SW 1271 (cell line): ENCODE results near the gene RPUSD1.

Experiments
- DNase-seq, 2 experiments: peaks; one replicate each; lab custom pipeline; 2025; lab: John Stamatoyannopoulos, UW

RPUSD1 gene

DNA sequence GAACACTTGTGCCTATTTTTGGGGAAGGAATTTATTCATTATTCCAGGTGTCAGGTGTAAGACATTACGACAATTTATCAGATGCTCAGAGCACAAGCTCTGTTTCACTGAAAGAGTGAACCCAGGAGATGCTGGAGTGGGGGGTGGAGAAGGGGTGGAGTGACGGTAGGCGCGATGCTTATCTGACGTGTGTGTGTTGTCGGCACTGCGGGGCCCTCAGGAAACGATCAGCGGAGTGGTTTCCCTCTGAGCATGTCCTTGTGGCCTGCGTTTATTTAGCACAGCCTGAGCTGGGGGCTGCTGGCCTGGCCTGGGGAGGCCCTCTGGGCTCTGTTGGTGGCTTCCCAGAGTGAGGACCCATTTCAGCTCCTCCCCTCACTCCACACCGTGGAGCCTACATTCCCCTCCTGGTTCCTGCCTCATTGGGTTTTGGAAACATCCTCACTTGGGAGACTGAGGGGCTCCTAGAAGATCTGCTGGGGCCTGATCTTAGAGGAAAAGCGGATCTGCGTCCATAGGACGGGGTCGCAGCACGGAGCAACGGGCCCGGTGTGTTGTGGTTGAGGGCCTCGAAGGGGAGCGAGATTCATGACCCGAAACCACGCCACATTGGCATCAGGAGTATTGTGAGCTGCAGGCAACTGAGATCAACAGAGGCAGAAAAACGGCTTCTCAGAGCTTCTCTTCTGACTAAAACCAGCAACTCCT lies 31.3 kb upstream of the RPUSD1 start:
- DNase-seq: no peak

DNA sequence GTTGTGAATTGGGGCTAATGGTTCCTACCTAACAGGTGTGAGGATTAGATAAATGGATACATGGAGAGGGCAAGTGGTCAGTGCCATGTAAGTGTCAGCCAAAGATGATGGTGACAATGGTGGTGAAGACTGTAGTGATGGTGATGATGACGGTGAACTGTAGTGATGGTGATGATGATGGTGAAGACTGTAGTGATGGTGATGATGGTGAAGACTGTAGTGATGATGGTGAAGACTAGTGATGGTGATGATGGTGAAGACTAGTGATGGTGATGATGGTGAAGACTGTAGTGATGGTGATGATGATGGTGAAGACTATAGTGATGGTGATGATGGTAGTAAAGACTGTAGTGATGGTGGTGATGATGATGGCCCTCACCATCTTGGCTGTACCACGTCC lies 30.4 kb upstream of the RPUSD1 start:
- no peak for DNase-seq

DNA sequence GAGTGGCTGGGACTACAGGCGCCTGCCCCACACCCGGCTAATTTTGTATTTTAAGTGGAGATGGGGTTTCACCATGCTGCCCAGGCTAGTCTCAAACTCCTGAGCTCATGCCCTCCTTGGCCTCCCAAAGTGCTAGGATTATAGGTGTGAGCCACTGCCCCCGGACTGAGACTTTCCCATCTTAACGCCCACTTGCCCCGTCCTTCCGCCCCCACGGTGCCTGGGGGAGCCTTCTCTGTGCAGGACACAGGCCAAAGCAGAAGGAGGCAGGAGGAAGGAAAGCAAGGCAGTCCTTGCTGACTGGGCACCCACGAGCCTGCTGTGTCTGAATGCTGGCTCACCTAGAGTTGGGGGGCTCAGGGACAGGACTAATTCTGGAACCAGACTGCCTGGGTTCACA lies 30.0 kb upstream of the RPUSD1 start:
- DNase-seq: no peak

DNA sequence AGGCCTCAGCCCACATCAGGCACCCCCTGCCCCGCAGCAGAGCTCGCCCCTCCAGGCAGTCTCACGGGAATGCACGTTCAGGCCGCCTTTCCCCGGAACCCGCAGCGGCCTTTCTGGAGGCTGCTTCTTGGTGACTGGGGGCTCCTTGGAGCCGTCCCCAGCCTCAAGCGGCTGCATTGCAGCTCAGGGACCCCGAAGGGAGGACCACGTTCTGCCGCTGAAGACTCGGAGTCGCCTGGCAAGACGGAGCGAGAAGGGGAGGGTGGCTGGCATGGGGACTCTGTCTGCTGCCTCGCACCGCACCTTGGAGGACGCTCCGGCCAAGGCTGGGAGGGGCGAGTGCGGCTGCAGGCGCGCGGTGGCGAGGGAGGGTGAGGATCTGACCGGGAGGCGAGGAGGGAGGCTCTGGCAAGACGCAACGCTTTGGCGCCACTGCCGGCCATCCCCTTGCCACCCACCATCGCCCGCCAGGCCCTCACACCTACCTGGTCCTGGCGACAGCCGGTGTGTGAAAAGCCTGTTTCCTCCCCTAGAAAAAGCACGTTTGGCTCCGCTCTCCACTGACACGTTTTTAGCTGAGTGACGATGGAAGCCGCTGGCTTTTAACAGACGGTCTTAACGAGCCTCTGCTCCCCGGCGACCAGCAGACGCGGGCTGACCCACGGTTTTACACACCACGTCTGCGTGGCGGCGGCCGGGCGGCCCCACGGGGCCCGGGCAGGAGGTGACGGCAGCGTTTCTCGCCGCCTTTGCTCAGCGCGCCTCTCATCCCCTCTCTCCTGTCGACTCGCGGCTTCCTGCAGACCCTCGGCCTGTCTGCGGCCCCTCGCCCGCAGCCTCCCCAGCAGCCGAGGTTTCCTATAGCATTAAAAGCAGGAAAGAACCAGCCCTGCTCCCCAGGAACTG lies 29.1 kb upstream of the RPUSD1 start:
- no peak for DNase-seq

DNA sequence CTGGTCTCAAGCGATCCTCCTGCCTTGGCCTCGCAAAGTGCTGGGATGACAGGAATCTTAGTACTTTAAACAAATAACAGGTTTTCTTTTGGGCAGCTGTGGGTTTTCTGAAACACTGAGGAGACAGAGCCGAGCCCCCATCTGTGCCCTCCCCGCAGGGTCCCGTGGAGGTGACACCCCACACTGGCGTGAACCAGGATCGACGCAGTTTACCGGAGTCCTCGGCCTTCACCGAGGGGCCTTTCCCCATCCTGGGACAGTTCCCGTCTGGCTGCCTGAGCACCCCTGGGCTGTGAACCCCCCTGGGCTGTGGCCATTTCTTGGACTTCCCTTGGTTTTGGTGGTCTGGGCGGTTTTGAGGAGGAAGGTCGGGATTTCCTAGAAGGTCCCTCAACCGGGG lies 27.7 kb upstream of the RPUSD1 start:
- no peak for DNase-seq

DNA sequence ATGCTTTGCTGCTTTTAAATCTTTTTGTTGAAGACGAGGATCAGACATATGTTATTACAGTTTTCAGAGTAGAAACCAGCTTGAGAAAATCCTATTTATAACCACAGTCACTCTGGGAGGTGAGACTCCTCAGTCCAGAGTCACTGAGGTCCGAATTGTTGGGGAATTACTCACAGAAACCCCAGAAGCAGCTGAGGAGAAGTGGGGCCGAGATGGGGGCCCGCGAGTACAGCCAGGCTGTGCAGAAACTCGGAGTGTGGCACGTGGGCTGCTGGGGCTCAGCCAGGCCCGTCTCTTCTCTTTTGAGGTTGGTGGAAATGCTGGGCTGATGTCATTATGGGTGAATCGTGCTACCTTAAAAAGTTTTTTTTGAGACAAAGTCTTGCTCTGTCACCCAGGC lies 26.8 kb upstream of the RPUSD1 start:
- no peak for DNase-seq

DNA sequence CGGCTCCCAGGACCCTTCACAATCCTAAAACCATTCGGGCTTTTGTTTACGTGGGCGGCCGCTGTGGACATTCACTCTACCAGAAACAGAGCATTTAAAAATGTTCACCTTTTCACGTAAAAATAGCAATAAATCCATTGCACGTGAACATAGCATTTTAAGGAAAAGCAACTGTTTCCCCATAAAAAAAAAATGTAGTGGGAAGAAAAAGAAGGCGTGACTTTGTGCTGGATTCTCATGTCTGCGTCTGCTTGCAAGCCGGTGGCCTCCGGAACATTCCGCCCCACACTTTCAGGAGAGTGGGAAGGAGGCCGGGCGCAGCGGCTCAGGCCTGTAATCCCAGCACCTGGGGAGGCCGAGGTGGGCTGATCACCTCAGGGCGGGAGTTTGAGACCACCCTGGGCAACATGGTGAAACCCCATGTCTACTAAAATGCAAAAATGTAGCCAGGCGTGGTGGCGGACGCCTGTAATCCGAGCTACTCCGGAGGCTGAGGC lies 25.8 kb upstream of the RPUSD1 start:
- no peak for DNase-seq

DNA sequence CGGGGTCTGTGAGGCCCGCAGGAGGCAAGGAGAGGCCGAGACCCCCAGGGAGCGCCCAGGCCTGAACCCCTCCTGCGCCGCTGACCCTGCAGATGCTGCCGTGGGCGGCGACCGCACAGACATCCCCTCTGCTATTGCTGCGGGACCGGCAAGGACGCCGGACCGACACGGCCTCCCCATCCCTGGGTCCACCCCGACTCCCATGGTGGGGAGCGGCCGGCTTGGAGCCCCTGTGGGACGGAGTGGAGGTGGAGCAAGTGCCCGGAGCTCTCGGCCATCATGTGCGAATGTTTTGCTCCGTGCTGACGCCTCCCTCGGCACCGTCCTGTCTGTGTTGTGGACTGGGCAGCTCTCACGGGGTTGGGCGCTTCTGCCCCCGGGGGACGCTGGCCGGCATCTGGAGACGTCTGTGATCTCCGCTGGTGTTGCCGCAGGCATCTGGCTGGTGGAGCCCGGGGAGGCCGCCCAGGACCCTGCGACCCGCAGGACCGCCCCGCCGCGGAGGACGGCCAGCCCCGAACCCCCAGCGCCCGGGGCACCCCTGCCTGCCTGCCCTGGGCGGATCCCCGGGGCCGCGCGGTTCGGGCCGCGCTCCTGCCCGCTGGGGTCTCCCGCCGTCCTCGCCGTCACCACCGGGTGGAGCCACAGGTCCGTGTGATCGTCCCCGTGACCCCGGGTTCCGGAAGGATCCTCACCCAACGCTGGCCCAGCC lies 25.2 kb upstream of the RPUSD1 start:
- no peak for DNase-seq

DNA sequence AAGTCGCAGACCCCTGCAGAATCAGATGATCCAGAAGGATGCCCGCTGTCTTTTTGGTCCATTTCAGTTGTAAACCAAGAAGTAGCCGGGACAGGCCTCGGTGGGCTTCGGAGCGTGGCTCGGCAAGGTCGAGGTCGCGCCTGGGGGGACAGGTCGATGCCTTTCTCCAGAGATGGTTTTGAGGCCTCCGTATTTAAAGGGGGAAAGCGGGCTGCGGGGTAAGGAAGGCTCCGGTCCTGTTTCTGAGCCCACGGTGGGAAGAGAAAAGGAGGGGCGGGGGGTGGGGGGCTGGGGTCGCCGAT lies 19.9 kb upstream of the RPUSD1 start:
- DNase-seq: no peak

DNA sequence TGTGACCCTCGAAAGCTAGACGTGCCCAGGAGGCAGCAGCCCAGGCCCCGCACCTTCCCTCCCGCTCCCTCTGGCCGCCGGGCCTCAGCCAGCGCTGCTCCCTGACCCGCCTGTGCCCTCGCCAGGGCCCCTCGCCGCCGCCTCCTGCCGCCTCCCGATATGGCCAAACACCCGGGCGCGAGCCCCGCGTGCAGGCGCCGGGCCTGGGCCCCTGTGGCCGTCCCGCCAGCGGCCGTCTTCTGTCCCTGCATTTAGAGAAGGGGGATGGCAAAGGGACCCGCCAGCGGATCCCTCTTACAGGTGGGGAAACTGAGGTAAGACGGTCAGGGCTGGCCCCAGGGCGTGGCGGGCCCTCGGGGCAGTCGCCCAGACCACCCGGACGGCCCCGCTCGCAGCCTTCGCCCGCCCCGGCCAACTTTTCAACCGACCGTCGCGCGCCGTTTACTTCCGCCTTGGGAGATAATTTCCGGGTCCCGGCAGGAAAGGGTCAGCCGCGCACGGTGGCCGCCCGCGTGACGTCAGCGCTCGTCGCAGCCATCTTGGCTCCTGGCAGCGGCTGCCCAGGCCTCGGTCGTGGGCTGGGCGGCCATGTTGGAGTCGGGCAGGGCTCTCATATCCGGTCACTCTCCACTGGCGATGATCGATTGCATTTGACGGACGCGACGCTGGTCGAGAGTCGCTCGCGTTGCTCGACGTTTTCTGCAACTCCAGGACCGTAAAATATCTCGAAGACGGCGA lies 19.3 kb upstream of the RPUSD1 start:
- peak; percentile 47 to 70 for DNase-seq

DNA sequence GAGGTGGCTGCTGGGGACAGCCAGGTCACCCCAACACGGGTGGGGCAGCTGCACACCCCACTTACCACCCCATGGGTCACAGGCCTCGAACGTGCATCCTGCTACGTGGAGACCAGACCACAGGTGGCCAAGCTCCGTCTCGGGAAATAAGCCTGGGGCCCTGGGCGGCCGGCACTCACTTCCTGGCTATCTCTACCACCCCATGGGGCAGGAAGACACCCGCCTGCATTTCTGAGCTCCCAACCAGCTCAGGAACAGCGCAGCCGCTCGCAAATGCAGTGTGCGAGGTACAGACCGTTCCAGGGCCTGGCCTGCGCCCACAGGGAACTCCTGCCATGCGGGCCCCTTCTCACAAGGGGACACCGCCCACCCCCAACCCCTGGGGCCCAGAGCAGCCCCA lies 17.3 kb upstream of the RPUSD1 start:
- no peak for DNase-seq

DNA sequence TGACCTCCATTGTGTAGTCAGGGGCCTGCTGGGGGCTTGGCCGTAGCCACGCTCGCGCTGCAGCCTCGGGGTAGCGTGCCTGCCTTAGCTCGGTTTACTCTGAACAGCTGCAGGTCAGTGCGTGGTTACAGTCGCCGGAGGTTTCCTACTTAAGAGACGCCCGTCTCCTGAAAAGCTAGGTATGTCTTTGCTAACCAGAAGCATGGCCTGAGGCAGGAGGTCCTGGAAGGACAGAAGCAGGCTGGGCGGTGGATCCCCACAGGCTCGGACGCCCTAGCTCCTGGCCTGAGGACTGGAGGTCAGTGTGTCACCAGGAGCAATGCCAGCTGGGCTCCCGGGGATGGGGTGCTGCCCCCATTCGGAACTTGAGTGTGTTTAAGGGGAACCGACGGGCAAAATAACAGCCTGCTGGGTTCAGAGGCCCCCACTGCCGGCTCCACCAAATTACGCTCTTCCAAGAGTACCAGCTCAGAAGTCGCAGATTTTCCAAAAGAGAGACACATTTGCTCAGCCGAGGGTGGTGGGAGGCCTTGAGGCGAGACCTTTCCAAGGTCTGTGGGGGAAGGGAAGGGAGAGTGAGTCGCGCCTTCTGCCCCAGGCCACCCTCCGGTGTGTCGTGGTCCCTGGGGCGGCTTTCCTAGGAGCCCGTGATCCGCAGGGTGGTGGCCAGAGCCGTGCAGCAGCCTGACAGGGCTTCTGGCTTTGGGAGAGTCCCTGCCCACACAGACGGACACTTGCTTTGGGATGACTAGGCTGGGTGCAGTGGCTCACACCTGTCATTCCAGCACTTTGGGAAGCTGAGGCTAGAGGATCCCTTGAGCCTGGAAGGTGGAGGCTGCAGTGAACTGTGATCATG lies 16.2 kb upstream of the RPUSD1 start:
- DNase-seq: no peak

DNA sequence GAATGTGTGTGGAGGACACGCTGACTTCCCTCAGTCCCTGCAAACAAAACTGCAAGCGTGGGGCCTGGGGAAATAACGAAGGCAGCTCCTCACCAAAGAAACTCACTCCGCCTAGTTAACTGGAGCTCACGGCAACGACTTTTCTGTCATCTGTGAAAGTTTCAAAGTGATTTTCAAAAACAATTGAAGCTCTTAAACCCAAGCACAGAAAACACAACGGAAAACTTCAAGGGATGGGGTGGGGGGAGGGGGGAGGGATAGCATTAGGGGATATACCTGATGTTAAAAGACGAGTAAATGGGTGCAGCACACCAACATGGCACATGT lies 15.5 kb upstream of the RPUSD1 start:
- no peak for DNase-seq

DNA sequence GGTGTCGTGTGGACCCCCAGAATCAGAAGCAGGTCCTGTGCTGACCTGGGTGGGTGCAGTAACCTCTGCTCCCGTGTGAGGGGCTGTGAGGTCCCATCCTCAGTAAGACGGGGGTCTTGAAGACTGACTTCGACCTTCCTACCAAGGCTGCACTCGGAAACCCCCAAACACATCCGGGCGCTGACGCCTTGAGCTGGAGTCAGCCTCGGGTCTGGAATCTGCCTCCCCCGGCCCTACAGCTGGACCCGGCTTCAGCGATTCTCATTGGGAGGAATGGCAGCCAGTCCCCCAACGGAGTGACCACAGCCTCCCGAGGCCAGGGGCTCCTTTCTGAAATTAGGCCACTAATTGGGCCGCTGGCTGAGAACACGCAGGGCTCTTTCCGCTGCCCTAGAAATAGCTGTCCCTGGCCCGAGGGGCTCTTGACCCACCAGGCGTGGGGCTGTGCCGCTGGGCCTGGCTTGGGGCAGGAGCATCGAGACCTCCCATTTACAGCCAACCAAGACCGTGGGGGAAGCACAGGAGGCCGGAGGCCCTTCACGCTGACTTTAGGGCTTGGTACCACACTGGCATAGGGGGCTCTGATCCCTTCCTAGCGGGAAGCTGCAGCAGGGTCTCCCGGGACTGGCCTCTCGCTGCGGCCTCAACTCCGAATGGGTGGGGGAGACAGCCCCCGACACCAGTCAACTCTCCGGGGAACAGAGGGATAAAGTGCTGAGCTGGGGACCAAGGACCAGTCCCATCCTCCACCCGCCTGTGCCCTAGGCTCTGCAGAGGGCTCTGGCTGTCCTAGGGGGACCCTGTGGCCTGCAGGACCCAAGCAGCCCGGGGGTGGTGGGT lies 15.0 kb upstream of the RPUSD1 start:
- DNase-seq: no peak

DNA sequence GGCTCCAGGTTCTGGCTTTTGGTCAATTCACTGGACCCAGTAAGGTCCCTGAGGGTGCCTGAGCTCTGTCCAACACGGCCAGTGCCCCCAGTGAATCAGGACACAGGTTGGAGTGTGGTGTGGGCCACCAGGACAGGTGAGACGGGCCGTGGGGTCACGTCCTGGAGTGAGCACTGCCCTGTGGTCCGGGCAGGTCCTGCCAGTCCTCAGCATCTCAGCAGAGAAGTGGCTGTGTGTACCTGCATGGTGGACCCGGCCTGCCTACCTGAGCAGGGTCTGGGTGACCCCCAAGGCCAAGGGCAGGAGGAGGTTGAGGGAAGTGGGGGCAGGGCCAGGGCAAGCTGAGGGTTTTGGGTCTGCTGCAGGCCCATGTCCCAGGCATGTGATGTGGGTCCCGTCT lies 14.3 kb upstream of the RPUSD1 start:
- no peak for DNase-seq

DNA sequence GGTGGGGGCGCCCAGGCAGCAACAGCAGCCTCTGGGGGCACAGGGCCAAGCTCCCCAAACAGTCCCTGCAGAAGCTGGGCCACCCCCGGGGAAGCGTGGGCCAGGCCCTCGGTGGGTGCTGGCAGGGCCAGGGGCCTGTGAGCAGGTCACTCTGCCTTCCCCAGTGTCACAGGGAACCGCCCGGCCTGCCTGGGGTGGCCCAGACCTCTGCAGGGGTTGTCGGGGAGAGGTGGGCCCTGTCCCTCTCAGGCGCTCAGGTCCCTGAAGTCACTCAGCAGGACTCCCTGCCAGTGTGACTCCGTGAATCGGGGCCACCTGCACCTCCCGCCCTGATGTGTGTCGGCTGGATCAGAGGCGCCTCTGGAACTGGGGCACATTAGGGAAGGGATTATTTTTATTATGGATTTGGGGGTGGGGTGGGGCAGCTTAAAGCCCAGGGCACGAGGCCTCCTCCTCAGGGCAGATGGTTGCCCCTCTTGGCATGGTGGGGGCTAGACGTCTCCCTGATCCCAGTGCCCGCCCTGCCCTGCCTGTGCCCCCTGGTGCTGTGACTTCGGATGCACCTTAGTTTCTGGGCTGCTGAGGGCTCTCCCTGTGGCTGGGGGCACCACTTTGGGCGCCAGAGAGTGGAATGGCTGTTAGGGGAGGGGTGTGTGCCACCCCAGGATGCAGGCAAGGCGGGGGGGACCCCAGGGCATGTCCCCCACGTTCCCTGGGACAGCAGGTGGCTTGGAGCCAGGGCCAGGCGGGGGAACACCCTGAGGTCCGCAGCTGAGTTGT lies 13.6 kb upstream of the RPUSD1 start:
- DNase-seq: no peak

DNA sequence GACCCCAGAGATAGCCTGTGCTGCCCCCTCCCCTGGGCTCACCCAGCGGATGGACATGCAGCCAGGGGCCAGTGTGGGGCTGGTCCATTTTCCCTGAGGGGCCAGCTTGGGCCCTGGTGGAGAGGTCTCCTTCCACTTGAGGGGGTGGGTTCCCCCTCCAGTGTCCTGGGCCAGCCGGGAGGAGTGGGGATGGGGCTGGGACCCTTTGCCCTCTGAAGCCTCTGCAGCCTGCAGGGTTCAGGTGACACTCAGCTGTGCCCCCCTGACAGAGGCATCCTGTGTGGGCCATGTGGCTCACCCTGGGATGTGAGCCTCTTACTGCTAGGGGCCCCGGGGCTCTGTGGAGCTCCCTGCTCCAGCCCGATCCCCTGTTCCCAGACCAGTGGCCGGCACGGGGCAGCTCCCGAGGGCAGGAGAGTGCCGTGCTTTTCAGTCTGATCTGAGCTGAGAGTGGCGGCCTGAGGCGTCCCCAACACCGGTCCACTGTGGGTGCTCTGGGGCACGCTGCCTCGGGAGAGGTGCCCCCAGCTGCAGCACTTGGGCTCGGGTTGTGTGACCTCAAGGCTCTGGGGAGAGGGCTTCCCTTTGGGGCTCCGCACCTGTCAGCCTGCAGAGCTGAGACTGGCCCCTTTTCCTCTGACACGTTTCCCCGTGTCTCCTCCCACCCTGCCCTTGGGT lies 12.8 kb upstream of the RPUSD1 start:
- DNase-seq: no peak

DNA sequence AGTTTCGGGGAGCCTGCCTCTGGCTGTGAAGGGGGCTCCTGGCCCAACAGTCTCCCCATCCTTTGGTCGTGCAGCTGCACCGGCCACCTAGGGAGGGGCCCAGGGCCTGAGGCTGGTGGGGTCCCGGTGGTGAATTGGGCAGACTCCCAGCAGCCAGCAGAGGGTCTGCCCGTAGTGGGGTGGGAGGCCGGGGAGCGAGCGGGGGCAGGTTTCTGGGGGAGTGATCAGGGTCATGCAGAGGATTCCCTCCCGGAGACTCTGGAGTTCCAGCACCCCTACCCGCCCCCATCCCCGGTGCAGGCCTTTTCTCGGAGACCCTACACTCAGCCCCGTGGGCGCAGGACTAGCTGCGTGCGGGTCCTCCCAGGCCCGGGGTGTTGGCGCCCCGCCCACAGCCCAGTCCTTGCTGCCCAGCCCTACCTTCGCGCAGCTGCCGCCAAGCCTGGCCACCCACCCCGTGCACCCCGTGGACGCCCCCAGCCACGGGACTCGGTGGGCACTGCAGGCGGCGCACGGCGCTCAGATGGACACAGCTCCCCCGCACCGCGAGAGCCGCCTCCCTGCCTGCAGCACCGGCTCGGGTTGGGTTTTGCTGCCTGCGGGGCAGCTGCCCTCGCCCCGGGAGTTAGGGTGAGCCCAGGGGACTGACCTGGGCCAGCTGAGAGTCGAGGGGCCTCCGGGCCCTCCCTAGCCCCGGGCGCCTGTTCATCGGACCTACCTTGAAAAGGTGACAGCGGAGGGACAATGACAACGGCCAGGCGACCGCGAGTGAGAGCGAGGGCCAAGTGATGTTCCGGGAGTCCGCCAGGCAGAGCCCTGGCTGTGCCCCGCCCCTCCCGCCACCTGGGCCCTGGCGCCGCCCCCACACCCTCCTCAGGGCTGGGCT lies 12.0 kb upstream of the RPUSD1 start, which contains the start of gene GNG13:
Gene GNG13, minus strand, starts transcription at position 787 of the 886 bp plus-strand sequence. CDS start 1,657 bp downstream, outside the sequence.
- no peak for DNase-seq
